Endothelial cell of umbilical vein (primary cell): Measurements from ENCODE around the gene DIAPH3. TPM values are rescaled to one million over a fixed set of nuclear protein-coding genes. Genes with fewer than 3 reads are reported as not detected.

Experiments used
- BruUV-seq: library from RNA; stranded (reverse); fragments of 400-500 nt; replicated peaks from 2 replicates; lab custom pipeline; 2021; lab: Mats Ljungman, UMichigan
- CTCF ChIA-PET: fragments of 300-600, 350-600 bp; sonication (Branson Sonifier 250); formaldehyde crosslinking; loops from one replicate; lab custom pipeline; 2021; ENCODE audit warnings: antibody characterized with exemption, inconsistent platforms; lab: Charles Lee
- POLR2A ChIA-PET: fragments of 300-600, 350-600 bp; sonication (Branson Sonifier 250); formaldehyde crosslinking; loops from one replicate; lab custom pipeline; 2021; ENCODE audit warnings: antibody characterized with exemption, inconsistent platforms; lab: Charles Lee
- DNase-seq: peaks from one replicate; pipeline ENCODE4 v3.0.0-alpha.2; 2011; ENCODE audit warnings: low read depth, low spot score
- FAIRE-seq: peaks from 2 replicates; lab custom pipeline; 2011; peaks lifted over from hg19 to GRCh38; lab: Jason Lieb, UNC
- H2AFZ ChIP-seq: 2 replicates; pipeline ENCODE4 v1.6.0; 2012; ENCODE audit warnings: low read depth, low read length, control low read depth, inconsistent platforms
- H3K27ac ChIP-seq: 2 replicates; pipeline ENCODE4 v1.5.1; 2011; ENCODE audit warnings: low read depth, mild to moderate bottlenecking, control low read depth, low read length, moderate library complexity; ENCODE audit not compliant: insufficient read depth
- H3K27me3 ChIP-seq, 2 experiments: 2 replicates each; pipeline versions ENCODE4 v1.6.0 to v1.6.1; 2011; ENCODE audit warnings: low read length in 2 of 2, mixed read lengths in 1 of 2; ENCODE audit not compliant: control insufficient read depth in 2 of 2, insufficient read depth in 2 of 2
- H3K36me3 ChIP-seq, 2 experiments: 2 replicates in 1 of 2; 3 replicates in 1 of 2; pipeline ENCODE4 v1.5.1; 2011; ENCODE audit warnings: low read length in 2 of 2, mild to moderate bottlenecking in 1 of 2, moderate library complexity in 1 of 2; ENCODE audit not compliant: control insufficient read depth in 2 of 2, insufficient read depth in 2 of 2; ENCODE audit errors: extremely low read depth in 1 of 2
- H3K4me1 ChIP-seq: 3 replicates; pipeline ENCODE4 v1.5.1; 2011; ENCODE audit warnings: mild to moderate bottlenecking, low read length; ENCODE audit not compliant: control insufficient read depth, insufficient read depth; ENCODE audit errors: extremely low read depth
- H3K4me2 ChIP-seq: 2 replicates; pipeline ENCODE4 v1.6.1; 2011; ENCODE audit warnings: low read length, control low read depth, mixed read lengths; ENCODE audit not compliant: insufficient read depth
- H3K4me3 ChIP-seq, 3 experiments: fragments of 200-600 bp in 1 of 3; sonication (generic), shearing (Covaris generic) in 1 of 3; replicated peaks in 1 of 3; 2 replicates each; pipeline ENCODE4 v1.5.1; 2011 to 2016; ENCODE audit warnings: control low read depth in 3 of 3, low read length in 3 of 3, mild to moderate bottlenecking in 2 of 3, inconsistent platforms in 1 of 3, low read depth in 1 of 3, moderate library complexity in 1 of 3; ENCODE audit not compliant: insufficient read depth in 1 of 3
- H3K79me2 ChIP-seq: 2 replicates; pipeline ENCODE4 v1.6.0; 2012; ENCODE audit warnings: low read length, inconsistent platforms; ENCODE audit not compliant: control insufficient read depth, insufficient read depth
- H3K9ac ChIP-seq: replicated peaks from 2 replicates; pipeline ENCODE3; 2011; ENCODE audit warnings: low read length, control low read depth; ENCODE audit not compliant: insufficient read depth; ENCODE audit errors: extremely low read depth
- H3K9me1 ChIP-seq: replicated peaks from 3 replicates; pipeline ENCODE4 v1.6.0; 2011; ENCODE audit warnings: mild to moderate bottlenecking, low read length; ENCODE audit not compliant: control insufficient read depth, insufficient read depth; ENCODE audit errors: extremely low read depth
- H3K9me3 ChIP-seq: replicated peaks from 2 replicates; pipeline ENCODE4 v1.5.1; 2012; ENCODE audit warnings: low read length, inconsistent platforms; ENCODE audit not compliant: control insufficient read depth, insufficient read depth
- H4K20me1 ChIP-seq: replicated peaks from 2 replicates; pipeline ENCODE3; 2011; ENCODE audit warnings: mild to moderate bottlenecking, low read length; ENCODE audit not compliant: control insufficient read depth, insufficient read depth; ENCODE audit errors: extremely low read depth
- EZH2 ChIP-seq: IDR thresholded peaks from 2 replicates; pipeline ENCODE4 v1.6.1; 2012; ENCODE audit warnings: borderline replicate concordance, low read depth, mild to moderate bottlenecking, moderate library complexity, low read length, inconsistent platforms; ENCODE audit not compliant: severe bottlenecking
- FOS ChIP-seq: IDR thresholded peaks from 2 replicates; pipeline ENCODE4 v1.6.1; 2011; ENCODE audit warnings: mild to moderate bottlenecking, low read length, moderate library complexity, borderline replicate concordance; ENCODE audit not compliant: insufficient read depth
- GATA2 ChIP-seq: IDR thresholded peaks from 2 replicates; pipeline ENCODE4 v1.7.0; 2011; ENCODE audit warnings: low read depth, mild to moderate bottlenecking, moderate library complexity, mixed read lengths, low read length; ENCODE audit not compliant: insufficient read length, insufficient read depth
- JUN ChIP-seq: IDR thresholded peaks from 2 replicates; pipeline ENCODE4 v1.6.1; 2011; ENCODE audit warnings: borderline replicate concordance, low read depth; ENCODE audit not compliant: insufficient read length, insufficient read depth
- POLR2AphosphoS5 ChIP-seq: IDR thresholded peaks from 2 replicates; pipeline ENCODE4 v1.6.1; 2012; ENCODE audit warnings: low read depth, mild to moderate bottlenecking, control low read depth, low read length, moderate library complexity; ENCODE audit not compliant: insufficient read depth
- dilution Hi-C: fragments of 300-500 bp; cut with MboI; formaldehyde crosslinking; loops from one replicate; pipeline ENCODE4 v1.15.0; 2019; ENCODE audit warnings: low sequenced_read_pairs; ENCODE audit not compliant: extremely low pct_ligation_motif_present
- intact Hi-C: fragments of 100-400 bp; cut with micrococcal nuclease; formaldehyde crosslinking; loops from one replicate; pipeline ENCODE4 v1.10.0; 2022
- polyA plus RNA-seq, 4 experiments: library from polyadenylated mRNA; depleted of rRNA in 3 of 4; stranded (reverse) in 3 of 4; unstranded in 1 of 4; fragments of >200 nt; gene quantifications; 2 replicates each; pipeline versions ENCODE4 v1.2.1 to v1.2.3, GENCODE V29; 2011 to 2012; ENCODE audit warnings: missing spikeins in 1 of 4
- total RNA-seq: library from RNA; stranded (reverse); gene quantifications from 2 replicates; pipeline ENCODE4 v1.2.3, GENCODE V29; 2021

The DIAPH3 gene
- total and polyA plus RNA-seq, 2 donors (not counting 3 experiments of a cell fraction or from before 2014, with no cell fraction given) = 9.9 to 44.0 TPM

DNA sequence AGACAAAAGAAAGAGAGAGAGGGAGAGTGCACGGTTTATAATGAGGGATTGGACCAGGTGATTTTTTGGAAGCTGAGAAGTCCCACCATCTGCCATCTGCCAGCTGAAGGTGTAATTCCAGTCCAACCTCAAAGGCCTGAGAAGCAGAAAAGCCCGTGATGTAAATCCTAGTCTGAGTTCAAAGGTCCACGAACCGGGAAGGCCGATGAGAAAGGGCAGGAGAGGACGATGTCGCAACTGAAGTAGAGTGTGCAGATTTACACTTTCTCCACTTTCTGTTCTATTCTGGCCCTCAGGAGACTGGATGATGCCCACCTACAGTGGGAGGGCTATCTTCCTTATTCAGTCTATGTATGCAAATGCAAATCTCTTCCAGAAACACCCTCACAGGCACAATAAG, 500.0 kb downstream of the DIAPH3 start:
- intact Hi-C loops (no loop called here), dilution Hi-C loops (no loop called here)
- TF ChIP-seq POLR2AphosphoS5 (no peak), JUN (no peak), GATA2 (no peak), FOS (no peak)
- H3K4me1 ChIP-seq = peaks cover 16% of the 10 kb centered on the region
- no peak overlapping the region for H2AFZ ChIP-seq
- FAIRE-seq (no peak), DNase-seq (no peak)
- no peaks in the 10 kb centered on the region for H3K79me2 ChIP-seq
- no peak overlapping the region for H3K4me2 ChIP-seq
- H4K20me1 ChIP-seq = no peaks in the 10 kb centered on the region
- CTCF ChIA-PET = no interaction called here
- H3K27ac ChIP-seq = no peak overlapping the region
- no peak overlapping the region for H3K9ac ChIP-seq
- H3K9me3 ChIP-seq = no peaks in the 10 kb centered on the region
- POLR2A ChIA-PET = no interaction called here
- no peaks in the 10 kb centered on the region for H3K9me1 ChIP-seq
- H3K36me3 ChIP-seq = no peaks in the 10 kb centered on the region
- BruUV-seq = no TSS peak
- no peaks in the 10 kb centered on the region for H3K27me3 ChIP-seq
- no peak overlapping the region for H3K4me3 ChIP-seq

DNA sequence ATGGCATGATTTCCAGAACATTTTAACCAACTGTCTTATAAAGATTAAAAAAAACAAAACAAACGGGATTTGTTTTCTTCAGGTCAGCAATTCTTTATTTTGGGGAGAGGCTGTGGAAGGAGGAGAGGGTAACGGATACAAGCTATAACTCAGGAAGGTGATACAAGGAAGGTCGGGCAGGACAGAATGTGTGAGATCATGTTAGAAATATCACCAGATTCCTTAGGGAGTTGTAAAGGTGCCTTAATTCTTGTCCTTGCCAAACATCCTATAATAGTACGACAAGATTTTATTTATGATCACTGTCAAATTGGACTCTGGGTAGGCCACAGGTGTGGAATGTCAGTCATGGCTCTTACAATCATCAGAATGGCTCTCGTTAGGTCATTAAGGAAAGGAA, 503.1 kb downstream of the DIAPH3 start:
- H3K9me3 ChIP-seq = no peaks in the 10 kb centered on the region
- H4K20me1 ChIP-seq = no peaks in the 10 kb centered on the region
- no peaks in the 10 kb centered on the region for H3K27me3 ChIP-seq
- no peak overlapping the region for H3K4me2 ChIP-seq
- H2AFZ ChIP-seq = no peak overlapping the region
- no peak overlapping the region for H3K9ac ChIP-seq
- DNase-seq (no peak), FAIRE-seq (no peak)
- H3K79me2 ChIP-seq = no peaks in the 10 kb centered on the region
- no peak overlapping the region for H3K4me3 ChIP-seq
- ChIA-PET POLR2A (no interaction called here), CTCF (no interaction called here)
- H3K36me3 ChIP-seq = no peaks in the 10 kb centered on the region
- TF ChIP-seq FOS (no peak), GATA2 (no peak), EZH2 (no peak)
- intact Hi-C loops (no loop called here), dilution Hi-C loops (no loop called here)
- H3K27ac ChIP-seq = no peak overlapping the region
- no peaks in the 10 kb centered on the region for H3K9me1 ChIP-seq
- no TSS peak for BruUV-seq
- H3K4me1 ChIP-seq = peaks cover under 1% of the 10 kb centered on the region
